Loucy (cell line): ENCODE measurements around the gene NOCT.
"Not testable (repeated sequence)": the region's sequence is repeated elsewhere in the genome, so short reads cannot be mapped to it uniquely, and the experiment has no call there.

Experiments
- H2AFZ ChIP-seq: fragments of 200-600 bp; sonication (generic); 2 replicates; pipeline ENCODE4 v1.6.0; 2016; ENCODE audit warnings: antibody characterized with exemption, mild to moderate bottlenecking, low read length, moderate library complexity
- H3F3A ChIP-seq: fragments of 200-600 bp; 2 replicates; pipeline ENCODE4 v1.6.0; 2016; ENCODE audit warnings: antibody characterized with exemption, low read depth, mild to moderate bottlenecking
- H3K27me3 ChIP-seq: fragments of 200-600 bp; sonication (generic); 2 replicates; pipeline ENCODE4 v1.6.1; 2014; ENCODE audit warnings: low read length, mild to moderate bottlenecking; ENCODE audit not compliant: insufficient read depth, poor library complexity, severe bottlenecking
- H3K36me3 ChIP-seq: fragments of 200-600 bp; sonication (generic); 2 replicates; pipeline ENCODE4 v1.6.1; 2016; ENCODE audit warnings: low read length; ENCODE audit not compliant: insufficient read depth
- H3K4me1 ChIP-seq: fragments of 200-600 bp; sonication (generic); 2 replicates; pipeline ENCODE4 v1.5.1; 2014; ENCODE audit warnings: low read length, mild to moderate bottlenecking; ENCODE audit not compliant: insufficient read depth, poor library complexity, severe bottlenecking
- H3K4me2 ChIP-seq: fragments of 200-600 bp; sonication (generic); 2 replicates; pipeline ENCODE4 v1.6.0; 2014; ENCODE audit warnings: antibody characterized with exemption, low read length, low read depth, mild to moderate bottlenecking; ENCODE audit not compliant: poor library complexity, severe bottlenecking
- H3K4me3 ChIP-seq: fragments of 200-600 bp; sonication (generic); 2 replicates; pipeline ENCODE4 v1.5.1; 2014; ENCODE audit warnings: low read length, mild to moderate bottlenecking, mixed read lengths; ENCODE audit not compliant: poor library complexity, severe bottlenecking
- H3K79me2 ChIP-seq: fragments of 200-600 bp; sonication (generic); 2 replicates; pipeline ENCODE4 v1.6.1; 2014; ENCODE audit warnings: low read length; ENCODE audit not compliant: insufficient read depth
- H3K9ac ChIP-seq: fragments of 200-600 bp; sonication (generic); 2 replicates; pipeline ENCODE4 v1.6.0; 2014; ENCODE audit warnings: mild to moderate bottlenecking, low read depth, low read length, moderate library complexity; ENCODE audit not compliant: poor library complexity, severe bottlenecking
- H3K9me2 ChIP-seq: fragments of 200-600 bp; sonication (generic); replicated peaks from 2 replicates; pipeline ENCODE4 v1.6.1; 2016; ENCODE audit warnings: low read depth, low read length, mixed read lengths
- H3K9me3 ChIP-seq: fragments of 200-600 bp; sonication (generic); 2 replicates; pipeline ENCODE4 v1.6.1; 2014; ENCODE audit warnings: mild to moderate bottlenecking, antibody characterized with exemption, low read length, low read depth; ENCODE audit not compliant: insufficient read depth
- H4K20me1 ChIP-seq: fragments of 200-600 bp; sonication (generic); 2 replicates; pipeline ENCODE4 v1.6.0; 2014; ENCODE audit warnings: antibody characterized with exemption, low read length, mild to moderate bottlenecking; ENCODE audit not compliant: insufficient read depth, poor library complexity, severe bottlenecking
- EZH2phosphoT487 ChIP-seq: fragments of 200-600 bp; IDR thresholded peaks from 2 replicates; pipeline ENCODE4 v1.6.1; 2018; ENCODE audit warnings: antibody characterized with exemption, mild to moderate bottlenecking, moderate library complexity, borderline replicate concordance
- TF ChIP-seq, protein P1 (sequence below): fragments of 200-600 bp; sonication (generic); conservative IDR thresholded peaks from 2 replicates; pipeline ENCODE4 v1.5.1; 2014; ENCODE audit warnings: mild to moderate bottlenecking, antibody characterized with exemption, low read length

Gene NOCT

GRCh38 chr4:138999666-139000065 is 15.9 kb upstream of the NOCT start:
- Histone ChIP-seq H3K27me3 (no peaks in the 10 kb centered on the region), H3K79me2 (no peaks in the 10 kb centered on the region), H3K4me2 (no peak overlapping the region), H3K9ac (no peak overlapping the region), H4K20me1 (no peaks in the 10 kb centered on the region), H3F3A (no peaks in the 10 kb centered on the region), H3K4me1 (no peaks in the 10 kb centered on the region), H3K9me3 (no peaks in the 10 kb centered on the region), H3K9me2 (no peaks in the 10 kb centered on the region), H2AFZ (no peak overlapping the region), H3K4me3 (no peak overlapping the region), H3K36me3 (no peaks in the 10 kb centered on the region)
- TF ChIP-seq, protein P1, sequence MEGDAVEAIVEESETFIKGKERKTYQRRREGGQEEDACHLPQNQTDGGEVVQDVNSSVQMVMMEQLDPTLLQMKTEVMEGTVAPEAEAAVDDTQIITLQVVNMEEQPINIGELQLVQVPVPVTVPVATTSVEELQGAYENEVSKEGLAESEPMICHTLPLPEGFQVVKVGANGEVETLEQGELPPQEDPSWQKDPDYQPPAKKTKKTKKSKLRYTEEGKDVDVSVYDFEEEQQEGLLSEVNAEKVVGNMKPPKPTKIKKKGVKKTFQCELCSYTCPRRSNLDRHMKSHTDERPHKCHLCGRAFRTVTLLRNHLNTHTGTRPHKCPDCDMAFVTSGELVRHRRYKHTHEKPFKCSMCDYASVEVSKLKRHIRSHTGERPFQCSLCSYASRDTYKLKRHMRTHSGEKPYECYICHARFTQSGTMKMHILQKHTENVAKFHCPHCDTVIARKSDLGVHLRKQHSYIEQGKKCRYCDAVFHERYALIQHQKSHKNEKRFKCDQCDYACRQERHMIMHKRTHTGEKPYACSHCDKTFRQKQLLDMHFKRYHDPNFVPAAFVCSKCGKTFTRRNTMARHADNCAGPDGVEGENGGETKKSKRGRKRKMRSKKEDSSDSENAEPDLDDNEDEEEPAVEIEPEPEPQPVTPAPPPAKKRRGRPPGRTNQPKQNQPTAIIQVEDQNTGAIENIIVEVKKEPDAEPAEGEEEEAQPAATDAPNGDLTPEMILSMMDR = no peak

DNA sequence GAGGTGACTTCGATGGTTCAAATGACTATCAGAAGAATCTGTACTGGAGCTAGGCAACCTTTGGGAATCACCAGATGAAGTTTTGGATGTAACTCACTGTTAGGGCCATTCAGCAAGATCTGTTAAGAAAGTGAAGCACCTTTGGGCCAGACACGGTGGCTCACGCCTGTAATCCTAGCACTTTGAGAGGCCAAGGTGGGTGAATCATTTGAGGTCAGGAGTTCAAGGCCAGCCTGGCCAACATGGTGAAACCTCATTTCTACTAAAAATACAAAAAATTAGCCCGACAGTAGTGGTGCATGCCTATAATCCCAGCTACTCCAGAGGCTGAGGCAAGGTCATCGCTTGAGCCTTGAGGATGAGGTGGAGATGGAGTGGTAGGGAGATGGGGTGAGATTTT is 15.4 kb upstream of the NOCT start:
- H4K20me1 ChIP-seq, H3K4me2 ChIP-seq, H3K9ac ChIP-seq, H3K4me3 ChIP-seq, H3K9me3 ChIP-seq, H3K79me2 ChIP-seq, H3K27me3 ChIP-seq, H2AFZ ChIP-seq, H3F3A ChIP-seq, H3K4me1 ChIP-seq, H3K36me3 ChIP-seq, H3K9me2 ChIP-seq: not testable (repeated sequence)

DNA sequence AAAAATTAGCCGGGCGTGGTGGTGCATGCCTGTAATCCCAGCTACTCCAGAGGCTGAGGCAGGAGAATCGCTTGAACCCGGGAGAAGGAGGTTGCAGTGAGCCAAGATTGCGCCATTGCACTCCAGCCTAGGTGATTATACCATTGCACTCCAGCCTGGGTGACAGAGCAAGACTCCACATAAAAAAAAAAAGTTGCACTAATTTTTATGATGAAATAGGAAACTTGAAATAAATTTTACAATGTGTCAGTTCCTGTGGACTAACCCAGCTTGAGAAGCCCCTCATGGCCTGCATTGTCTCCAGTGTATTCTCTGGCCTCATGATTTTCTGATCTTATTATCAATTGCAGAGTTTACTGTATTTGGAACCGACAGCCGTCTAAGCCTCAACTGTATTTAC is 14.2 kb upstream of the NOCT start:
- not testable (repeated sequence) for H3K27me3 ChIP-seq, H3K9me3 ChIP-seq, H3K9ac ChIP-seq, H3K36me3 ChIP-seq, H3K9me2 ChIP-seq, H3K4me2 ChIP-seq, H3K4me3 ChIP-seq, H3K79me2 ChIP-seq, H2AFZ ChIP-seq, H4K20me1 ChIP-seq, H3K4me1 ChIP-seq, H3F3A ChIP-seq

DNA sequence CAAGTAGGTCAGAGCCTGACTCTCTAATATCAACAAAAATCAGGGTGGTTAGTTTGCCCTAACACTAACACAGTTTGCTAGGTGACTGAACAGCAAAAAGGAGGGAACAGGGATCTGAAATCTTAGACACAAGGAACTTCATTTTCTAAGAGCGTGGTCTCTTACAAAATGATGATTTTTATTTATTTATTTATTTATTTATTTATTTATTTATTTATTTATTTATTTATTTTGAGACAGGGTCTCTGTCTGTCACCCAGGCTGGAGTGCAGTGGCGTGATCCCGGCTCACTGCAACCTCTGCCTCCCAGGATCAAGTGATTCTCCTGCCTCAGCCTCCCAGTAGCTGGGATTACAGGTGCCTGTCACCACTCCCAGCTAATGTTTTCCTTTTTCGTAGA is 11.9 kb upstream of the NOCT start:
- H3F3A ChIP-seq, H3K9me2 ChIP-seq, H3K4me1 ChIP-seq, H3K27me3 ChIP-seq, H3K4me3 ChIP-seq, H3K9ac ChIP-seq, H3K4me2 ChIP-seq, H3K79me2 ChIP-seq, H3K36me3 ChIP-seq, H2AFZ ChIP-seq, H4K20me1 ChIP-seq, H3K9me3 ChIP-seq: not testable (repeated sequence)

GRCh38 chr4:139005774-139006173 is 9.8 kb upstream of the NOCT start:
- no peak overlapping the region for H3K9ac ChIP-seq
- H3K4me2 ChIP-seq = no peak overlapping the region
- H3K36me3 ChIP-seq = no peaks in the 10 kb centered on the region
- H3K4me1 ChIP-seq = no peaks in the 10 kb centered on the region
- no peaks in the 10 kb centered on the region for H3K9me2 ChIP-seq
- no peak overlapping the region for H3K4me3 ChIP-seq
- H2AFZ ChIP-seq = no peak overlapping the region
- H3K27me3 ChIP-seq = no peaks in the 10 kb centered on the region
- H3K9me3 ChIP-seq = no peaks in the 10 kb centered on the region
- no peaks in the 10 kb centered on the region for H3F3A ChIP-seq
- no peaks in the 10 kb centered on the region for H4K20me1 ChIP-seq
- H3K79me2 ChIP-seq = no peaks in the 10 kb centered on the region
- TF ChIP-seq, protein P1 = no peak
- TF ChIP-seq EZH2phosphoT487 = no peak
